GM21786 (cell line): ENCODE data around the gene UFSP2.

Experiments used
- ATAC-seq: cut with Tn5 transposase; IDR thresholded peaks from one replicate; pipeline ENCODE4 v1.9.1; 2021; ENCODE audit not compliant: unreplicated experiment

UFSP2 gene

GRCh38 chr4:185358514-185358913, 67.2 kb downstream of the UFSP2 start:
- no peak for ATAC-seq

DNA sequence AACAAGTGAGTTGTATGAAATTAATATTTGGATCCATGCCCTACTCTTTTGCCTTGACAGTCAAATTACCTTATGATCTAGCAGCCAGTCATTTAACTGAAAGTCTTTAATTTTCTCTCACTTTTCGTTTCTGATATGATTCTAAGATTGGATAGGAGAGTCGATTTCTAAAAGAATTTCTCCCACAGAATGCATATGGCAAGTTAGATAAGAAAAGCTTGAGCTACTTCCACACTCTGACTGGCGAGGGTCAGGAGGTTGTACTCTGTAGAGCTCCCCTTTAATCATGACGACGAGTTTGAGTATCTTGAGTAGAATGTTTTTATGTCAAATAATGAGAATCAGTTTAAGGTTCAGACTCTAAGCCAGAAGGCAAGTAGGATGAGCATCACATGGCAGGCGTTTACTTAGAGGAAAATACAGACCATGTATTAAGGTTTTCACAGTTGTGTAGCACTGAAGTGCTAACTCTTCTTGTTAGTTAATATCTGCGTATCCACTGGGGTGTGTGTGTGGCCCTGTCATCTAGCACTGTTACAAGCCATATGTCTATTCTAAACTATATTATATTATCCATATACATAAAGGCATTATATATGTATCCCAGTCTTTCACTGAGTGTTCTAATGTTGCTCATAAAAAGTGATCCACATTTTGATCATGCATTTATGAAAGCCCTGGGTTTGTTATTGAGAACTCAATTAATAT, 67.9 kb downstream of the UFSP2 start:
- no peak for ATAC-seq

DNA sequence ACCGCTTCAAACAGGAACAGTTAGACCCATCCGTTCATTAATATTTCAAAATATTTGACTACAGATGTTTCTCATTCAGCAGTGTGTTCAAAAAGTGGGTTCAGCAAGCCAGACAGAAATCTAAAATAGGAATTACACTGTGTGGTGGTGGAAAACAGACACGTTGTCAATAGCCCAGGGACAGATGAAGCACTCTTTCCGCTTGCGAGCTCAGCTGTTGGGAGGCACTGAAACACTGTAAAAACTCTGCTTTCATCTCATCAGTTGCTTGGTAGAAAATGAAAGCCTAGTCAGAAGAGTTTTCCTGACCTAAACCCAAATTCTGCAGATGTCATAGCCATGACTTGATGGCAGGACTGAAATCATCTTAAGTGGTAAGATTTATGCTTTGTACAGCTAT, 68.6 kb downstream of the UFSP2 start:
- no peak for ATAC-seq

- no peak for ATAC-seq
Measured at GRCh38 chr4:185352741-185353140, 73.0 kb downstream of the UFSP2 start.

DNA sequence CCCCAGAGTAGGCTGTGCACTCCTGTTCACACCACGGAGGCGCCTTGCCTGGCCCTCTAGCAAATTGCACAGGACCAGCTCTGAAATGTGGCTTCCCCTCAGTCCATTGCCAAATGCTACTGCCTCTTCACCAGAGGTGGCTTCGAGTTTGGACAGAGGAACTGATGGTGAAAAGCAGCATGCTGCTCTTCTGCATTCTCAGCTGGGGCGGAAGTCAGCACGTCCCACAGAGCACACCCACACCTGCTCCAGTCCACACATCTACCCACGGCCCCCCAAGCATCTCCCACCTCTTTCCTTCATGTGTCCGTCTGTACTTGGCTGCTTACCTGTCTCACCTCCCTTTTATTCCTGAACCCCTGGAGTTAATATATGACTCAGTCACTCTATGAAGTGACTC, 73.6 kb downstream of the UFSP2 start:
- no peak for ATAC-seq

DNA sequence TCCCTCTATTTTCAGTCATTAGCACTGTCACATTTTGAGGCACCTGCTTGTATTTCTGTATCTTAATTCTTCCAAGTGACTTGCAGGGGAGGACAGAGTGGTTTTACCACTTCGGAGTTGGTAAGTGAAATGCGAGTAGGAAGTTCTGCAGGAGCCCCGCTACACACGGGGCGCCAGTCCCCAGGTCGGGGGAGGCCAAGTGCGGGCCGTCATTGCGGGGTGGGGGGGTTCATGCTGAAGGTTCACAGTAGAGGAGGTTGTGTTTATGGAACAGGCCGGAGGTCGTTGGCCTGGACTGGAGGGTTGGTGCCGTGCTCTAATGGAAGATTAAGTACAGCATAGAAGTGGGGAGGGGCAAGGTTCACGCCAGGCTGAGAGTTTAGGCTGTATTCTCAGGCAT, 74.1 kb downstream of the UFSP2 start:
- ATAC-seq: no peak
